HG03139 (cell line): ENCODE measurements around the gene RNU6-1.

Source experiments
- ATAC-seq: cut with Tn5 transposase; IDR thresholded peaks from one replicate; pipeline ENCODE4 v1.9.1; 2021; ENCODE audit not compliant: unreplicated experiment

RNU6-1 gene

DNA sequence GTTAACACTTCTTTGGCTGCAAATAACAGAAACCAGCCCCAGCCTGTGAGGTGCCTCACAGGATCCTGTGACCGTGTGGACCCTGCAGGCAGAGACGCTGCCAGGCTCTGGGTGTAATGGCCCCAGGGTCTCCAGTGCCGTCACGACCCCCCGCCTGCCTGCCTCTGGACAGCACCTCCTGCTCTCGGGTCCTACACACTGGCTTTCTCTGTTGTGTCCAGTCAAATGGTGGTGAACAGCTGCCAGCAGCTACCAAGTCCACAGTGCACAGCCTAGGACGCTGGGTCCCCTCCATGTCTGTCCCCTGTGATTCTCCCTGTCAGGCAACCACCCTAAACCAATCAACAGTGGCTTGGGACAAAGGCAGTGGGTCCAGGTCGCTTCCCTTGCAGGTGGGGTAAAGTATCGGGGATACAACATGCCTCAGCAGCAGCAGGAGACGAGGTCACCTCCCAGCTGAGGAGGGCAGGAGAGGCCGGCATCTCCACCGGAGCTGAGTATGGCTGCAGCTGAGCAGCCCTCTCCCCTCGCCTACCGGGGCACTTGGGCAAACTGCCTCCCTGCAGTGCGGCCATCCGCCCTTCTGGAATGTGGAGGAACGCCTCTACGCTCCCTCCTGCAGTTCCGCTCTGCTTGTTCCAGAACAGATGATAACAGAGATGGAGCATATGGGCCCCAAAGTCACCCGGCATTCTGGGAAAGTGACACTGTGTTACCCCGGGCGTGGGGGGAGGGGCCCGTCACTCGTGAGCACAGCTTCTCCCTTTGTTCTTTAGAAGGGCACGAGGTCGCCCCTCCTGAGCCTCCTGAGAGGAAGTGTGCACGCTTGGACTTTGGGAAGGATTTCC is 35.6 kb downstream of the RNU6-1 start:
- no peak for ATAC-seq

- ATAC-seq, result no peak
Observed at GRCh38 chr15:67803299-67803698, 36.5 kb downstream of the RNU6-1 start.

GRCh38 chr15:67801926-67802914 is 37.6 kb downstream of the RNU6-1 start:
- no peak for ATAC-seq

DNA sequence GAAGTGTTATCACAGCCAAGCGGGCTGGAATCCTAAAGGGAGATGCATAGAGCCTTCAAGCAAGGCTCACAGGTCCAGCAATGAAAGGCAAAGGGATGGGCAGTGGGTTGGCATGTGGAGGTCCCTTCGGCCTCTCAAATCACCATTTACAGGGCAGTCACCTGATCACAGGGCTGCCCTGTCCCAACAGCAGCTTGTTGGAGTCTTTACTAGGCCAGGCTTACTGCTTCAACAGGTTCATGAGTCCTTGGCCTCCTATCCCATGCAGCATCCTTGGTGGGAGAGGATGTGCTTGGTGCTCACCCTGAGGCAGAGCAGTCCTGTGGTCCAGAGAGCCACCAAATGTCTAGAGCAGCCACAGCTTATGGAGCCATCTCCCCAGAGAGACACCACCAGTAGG is 38.7 kb downstream of the RNU6-1 start:
- no peak for ATAC-seq

DNA sequence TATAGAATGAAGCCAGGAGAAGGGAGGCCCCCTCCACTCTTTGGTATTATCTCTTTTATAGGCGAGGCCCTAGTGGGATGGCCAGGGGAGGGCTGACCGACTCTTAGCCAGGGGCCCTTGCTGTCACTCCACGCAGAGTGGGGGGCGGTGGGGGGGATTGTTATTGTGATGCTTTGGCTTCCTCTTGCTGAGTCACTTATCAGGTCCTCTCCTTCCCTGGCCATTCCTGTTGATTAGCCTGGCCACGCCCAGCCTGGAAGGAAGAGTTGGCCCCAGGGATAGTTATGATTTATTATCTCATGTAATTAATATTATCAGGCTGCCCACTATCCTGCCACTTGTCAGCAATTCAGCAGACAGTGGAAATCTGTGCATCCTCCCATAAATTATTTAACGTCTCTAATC is 40.0 kb downstream of the RNU6-1 start:
- ATAC-seq, result no peak

DNA sequence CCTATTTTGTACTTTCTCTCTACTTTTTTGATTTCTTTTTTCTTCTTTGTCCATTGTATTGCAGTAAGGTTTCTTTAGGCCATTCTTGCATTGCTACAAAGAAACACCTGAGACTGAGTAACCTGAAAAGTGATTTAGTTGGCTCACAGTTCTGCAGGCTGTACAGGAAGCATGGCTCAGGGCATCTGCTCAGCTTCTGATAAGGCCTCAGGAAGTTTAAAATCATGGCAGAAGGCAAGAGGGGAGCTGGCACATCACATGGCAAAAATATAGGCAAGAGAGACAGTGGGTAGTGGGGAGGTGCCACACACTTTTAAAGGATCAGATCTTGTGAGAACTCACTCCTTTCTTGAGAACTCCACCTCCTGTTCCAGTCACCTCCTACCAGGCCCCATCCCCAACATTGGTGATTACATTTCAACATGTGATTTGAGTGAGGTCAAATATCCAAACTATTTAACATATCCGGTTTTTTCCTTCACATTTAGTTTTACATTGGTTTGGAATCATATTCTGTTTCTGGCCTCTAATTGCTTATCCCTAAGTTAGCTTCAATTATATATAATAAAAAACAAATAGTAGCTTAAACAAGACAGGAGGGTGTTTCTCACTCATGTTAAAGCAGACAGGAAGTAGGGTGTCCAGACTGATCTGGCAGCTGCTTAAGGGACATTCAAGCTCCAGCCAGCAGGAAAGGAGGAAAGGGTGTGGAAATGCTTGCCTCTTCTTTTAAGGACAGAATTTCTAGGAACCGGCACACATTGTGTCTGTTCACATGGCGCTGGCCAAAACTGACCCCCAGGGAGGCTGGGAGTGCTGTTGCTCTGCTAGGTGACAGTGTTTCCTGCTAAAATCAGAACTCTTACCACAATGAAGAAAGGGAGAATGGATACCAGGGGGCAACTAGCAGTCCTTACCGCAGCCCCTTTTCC is 43.4 kb downstream of the RNU6-1 start:
- no peak for ATAC-seq

- no peak for ATAC-seq
Observed at GRCh38 chr15:67794832-67795574, 44.8 kb downstream of the RNU6-1 start.

GRCh38 chr15:67792250-67792942 is 47.4 kb downstream of the RNU6-1 start:
- no peak for ATAC-seq

- no peak for ATAC-seq
Observed at GRCh38 chr15:67790610-67791319, 49.1 kb downstream of the RNU6-1 start.
